K562 (cell line): ENCODE results near the gene HPCA. TPM values are rescaled to one million over a fixed set of nuclear protein-coding genes. Genes with fewer than 3 reads are reported as not detected.

Source experiments
- CREB5 ChIP-seq: fragments of 250-450 bp; sonication (Bioruptor Pico); IDR thresholded peaks from 2 replicates; pipeline ENCODE4 v1.5.0; 2020; ENCODE audit warnings: mild to moderate bottlenecking
- TBP ChIP-seq: optimal IDR thresholded peaks from 2 replicates; pipeline ENCODE3; 2011; ENCODE audit warnings: low read depth, low read length, improper control_type of control experiment
- ZBTB40 ChIP-seq, 2 experiments: fragments of 450-650 bp in 1 of 2; sonication (generic) in 1 of 2; formaldehyde crosslinking in 1 of 2; IDR thresholded peaks; 2 replicates each; pipeline versions ENCODE4 v1.7.1 to v1.9.0; 2016 to 2022; ENCODE audit warnings: inconsistent platforms in 1 of 2, mild to moderate bottlenecking in 1 of 2, missing genetic modification reagents in 1 of 2
- polyA plus RNA-seq, 8 experiments: library from polyadenylated mRNA; depleted of rRNA in 4 of 8; stranded (reverse) in 5 of 8; unstranded in 3 of 8; fragments of >200 nt; fragmentation: Nextera tagmentation in 2 of 8; fragmentation: Illumina TruSeq in 1 of 8; extraction: Ambion mirVana in 2 of 8; extraction: Trizol in 1 of 8; gene quantifications; 2 replicates each; pipeline versions ENCODE4 v1.2.1 to v1.2.3, GENCODE V29; 2011 to 2014; ENCODE audit warnings: inconsistent platforms in 1 of 8, missing spikeins in 1 of 8
- total RNA-seq, 7 experiments: library from RNA; depleted of rRNA in 6 of 7; stranded (reverse); fragments of >200 nt in 6 of 7; fragmentation: Illumina TruSeq in 2 of 7; extraction: Trizol in 2 of 7; gene quantifications; 2 replicates each; pipeline versions ENCODE4 v1.2.1 to v1.2.3, GENCODE V29; 2011 to 2021; ENCODE audit warnings: low replicate concordance in 1 of 7

The HPCA gene
- total and polyA plus RNA-seq, 9 of the 15 experiments (the other 6 are each of a cell fraction or from before 2014, with no cell fraction given), result not detected

DNA sequence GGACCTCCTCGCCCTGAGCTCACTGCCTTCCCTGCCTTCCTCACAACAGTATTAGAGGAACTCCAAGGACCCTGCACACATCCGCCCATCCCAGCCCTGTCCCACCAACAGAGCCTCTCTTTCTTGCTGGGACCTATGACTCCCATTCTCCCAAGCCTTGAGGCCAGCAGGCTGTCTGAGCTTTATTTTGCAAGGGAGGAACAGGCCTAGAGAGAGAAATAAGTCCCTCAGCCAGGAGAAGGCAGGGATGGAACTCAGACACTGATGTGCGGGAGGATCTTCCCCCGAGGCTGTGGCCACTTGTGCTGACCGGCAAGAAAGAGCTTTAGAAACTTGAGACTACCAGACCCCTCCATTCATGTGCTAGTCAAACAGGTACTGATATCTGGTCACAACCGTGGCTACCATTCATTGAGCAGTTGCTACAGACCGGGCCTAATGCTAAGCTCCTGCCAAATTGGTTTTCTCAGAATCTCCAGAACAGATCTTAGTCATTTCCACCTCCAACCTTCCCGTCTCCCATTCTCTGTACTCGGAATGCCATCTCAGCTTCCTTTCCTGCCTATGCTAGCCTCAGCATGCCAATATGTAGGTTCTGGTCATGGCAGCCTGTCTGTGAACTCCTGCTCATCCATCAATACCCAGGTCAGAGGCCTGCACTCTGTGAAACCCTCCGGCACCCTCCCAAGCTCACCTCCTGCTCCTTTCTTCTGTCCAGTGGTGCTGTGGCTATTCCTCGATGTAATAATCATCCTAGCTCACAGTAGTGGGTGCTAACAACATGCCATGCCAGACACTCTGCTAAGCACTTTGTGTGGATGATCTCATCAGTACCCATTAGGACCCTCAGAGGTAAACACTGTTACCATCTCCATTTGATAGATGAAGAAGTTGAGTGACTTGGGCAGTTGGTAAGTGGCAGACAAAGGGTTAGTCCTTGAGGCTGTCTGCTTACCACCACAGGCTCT lies 11.1 kb downstream of the HPCA start (continued):
- TF ChIP-seq ZBTB40 (IDR thresholded peaks at IDR 0.05) (no peak), ZBTB40 (CRISPR knock-in tag; IDR thresholded peaks at IDR 0.05) (no peak), TBP (no peak), CREB5 (CRISPR knock-in tag) (no peak)
